ENCODE measurements around the gene HABP2. TPM values are rescaled to one million over a fixed set of nuclear protein-coding genes. Genes with fewer than 3 reads are reported as not detected.

HABP2 gene
- total and polyA plus RNA-seq, 8 donors: 0.76 to 11.4 (median 3.8) TPM; not detected in 2

- intact Hi-C loops (cut with DNase I; ENCODE audit: low total_unique reads): no loop called here
- Histone ChIP-seq H3K27ac (no peak overlapping the region), H3K4me1 (no peaks in the 10 kb centered on the region), H3K4me3 (no peak overlapping the region), H3K27me3 (no peaks in the 10 kb centered on the region), H3K9me3 (no peaks in the 10 kb centered on the region), H3K36me3 (peaks cover 0 to 6% (median 2%) of the 10 kb centered on the region in 4 donors)
- TF ChIP-seq POLR2AphosphoS5 (IDR thresholded peaks at IDR 0.05) (no peak), EP300 (IDR thresholded peaks at IDR 0.05) (no peak), CTCF (IDR thresholded peaks at IDR 0.05) (no peak), POLR2A (IDR thresholded peaks at IDR 0.05) (no peak)
- 89 to 97% (median 93%) methylated on average over 4 to 12 of the region's 12 CpGs for WGBS, 5 donors
- no peak for DNase-seq
Measured at GRCh38 chr10:113590581-113590980, 37.7 kb downstream of the HABP2 start.

DNA sequence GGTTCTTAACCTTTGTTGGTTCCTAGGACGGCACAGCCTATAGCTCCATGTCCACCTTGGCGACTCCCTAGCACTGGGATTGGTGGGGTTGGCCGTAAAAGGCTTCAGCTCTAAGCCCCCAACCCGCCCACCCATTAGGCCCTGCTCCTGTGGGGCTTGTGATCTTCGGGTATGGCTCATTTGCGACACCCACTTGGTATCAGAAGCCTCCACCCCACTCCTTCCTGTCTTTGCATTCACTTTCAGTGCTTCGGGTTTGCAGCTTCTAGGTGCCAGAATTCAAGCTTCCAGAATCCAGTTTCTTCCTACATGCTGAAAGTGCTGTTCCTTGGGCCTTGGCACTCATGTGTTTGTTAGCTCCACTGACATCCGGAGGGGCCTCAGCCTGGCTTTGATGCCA lies 39.5 kb downstream of the HABP2 start:
- DNase-seq: no peak
- 85 to 95% (median 93%) methylated on average over 7 to 8 of the region's 8 CpGs for WGBS, 5 donors
- TF ChIP-seq POLR2A (IDR thresholded peaks at IDR 0.05): no peak
- no peak for TF ChIP-seq POLR2AphosphoS5 (IDR thresholded peaks at IDR 0.05)
- no peak for TF ChIP-seq CTCF (IDR thresholded peaks at IDR 0.05)
- TF ChIP-seq EP300 (IDR thresholded peaks at IDR 0.05): no peak
- intact Hi-C loops (cut with DNase I; ENCODE audit: low total_unique reads): no loop called here
- Histone ChIP-seq H3K4me1 (no peaks in the 10 kb centered on the region), H3K27ac (no peak overlapping the region), H3K27me3 (no peaks in the 10 kb centered on the region), H3K36me3 (peaks cover 0 to 3% (median 0%) of the 10 kb centered on the region in 4 donors), H3K4me3 (no peak overlapping the region), H3K9me3 (no peaks in the 10 kb centered on the region)

DNA sequence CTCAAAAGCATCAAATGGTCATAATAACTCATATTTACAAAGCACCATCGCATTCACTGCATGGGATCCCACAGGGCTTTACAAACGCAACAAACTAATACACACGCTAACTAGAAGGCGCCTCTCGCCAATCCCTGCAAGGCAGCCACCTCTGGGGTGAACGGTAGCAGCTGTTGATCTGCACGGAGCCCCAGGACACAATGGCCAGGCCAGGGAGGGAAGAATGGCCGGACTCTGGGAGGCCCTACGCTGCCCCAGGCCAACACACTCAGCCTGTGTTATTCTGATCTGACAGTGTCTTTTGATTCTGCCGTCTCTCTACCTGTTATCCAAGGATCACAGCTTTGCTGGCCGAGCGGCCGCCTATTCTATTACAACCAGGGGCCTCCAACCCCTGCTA lies 41.8 kb downstream of the HABP2 start:
- no peak overlapping the region for H3K4me3 ChIP-seq
- H3K36me3 ChIP-seq: no peaks in the 10 kb centered on the region
- DNase-seq: no peak
- H3K9me3 ChIP-seq: no peaks in the 10 kb centered on the region
- H3K27me3 ChIP-seq: no peaks in the 10 kb centered on the region
- intact Hi-C loops (cut with DNase I; ENCODE audit: low total_unique reads): no loop called here
- WGBS, 5 donors: 68 to 86% (median 84%) methylated on average over 13 of the region's 13 CpGs
- no peaks in the 10 kb centered on the region for H3K4me1 ChIP-seq
- no peak overlapping the region for H3K27ac ChIP-seq
- TF ChIP-seq CTCF (IDR thresholded peaks at IDR 0.05): no peak
- no peak for TF ChIP-seq EP300 (IDR thresholded peaks at IDR 0.05)
- TF ChIP-seq POLR2A (IDR thresholded peaks at IDR 0.05): no peak

DNA sequence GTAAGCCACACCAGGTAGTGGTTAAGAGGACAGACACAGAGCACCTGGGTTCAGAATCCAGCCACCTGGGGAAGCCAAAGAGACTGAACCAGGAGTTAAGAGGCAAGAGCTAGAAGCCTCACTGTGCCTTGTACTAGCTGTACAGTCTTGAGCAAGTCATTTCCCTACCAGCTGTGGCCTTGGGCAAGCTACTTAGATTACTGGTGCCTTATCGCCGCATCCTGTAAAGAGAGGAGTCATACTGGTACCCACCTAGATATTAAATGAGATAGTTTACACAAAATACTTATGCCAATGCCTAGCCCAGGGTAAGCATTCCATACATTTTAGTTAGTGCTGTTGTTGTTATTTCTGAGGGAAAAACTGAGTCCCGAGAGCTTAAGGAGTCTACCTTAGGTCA lies 47.7 kb downstream of the HABP2 start:
- DNase-seq: no peak
- Histone ChIP-seq H3K36me3 (no peaks in the 10 kb centered on the region), H3K27me3 (no peaks in the 10 kb centered on the region), H3K4me3 (no peak overlapping the region), H3K27ac (no peak overlapping the region), H3K9me3 (peaks cover 0 to 7% (median 4%) of the 10 kb centered on the region in 4 donors), H3K4me1 (no peaks in the 10 kb centered on the region)
- intact Hi-C loops (cut with DNase I; ENCODE audit: low total_unique reads): no loop called here
- TF ChIP-seq CTCF (IDR thresholded peaks at IDR 0.05): no peak
- no peak for TF ChIP-seq POLR2A (IDR thresholded peaks at IDR 0.05)
- TF ChIP-seq EP300 (IDR thresholded peaks at IDR 0.05): no peak
- no peak for TF ChIP-seq POLR2AphosphoS5 (IDR thresholded peaks at IDR 0.05)
- 90 to 100% (median 91%) methylated on average over 3 of the region's 3 CpGs for WGBS, 5 donors

Measured in stomach (tissue), 9 donors.